Measurements from ENCODE around the gene CUTA.

Gene CUTA

DNA sequence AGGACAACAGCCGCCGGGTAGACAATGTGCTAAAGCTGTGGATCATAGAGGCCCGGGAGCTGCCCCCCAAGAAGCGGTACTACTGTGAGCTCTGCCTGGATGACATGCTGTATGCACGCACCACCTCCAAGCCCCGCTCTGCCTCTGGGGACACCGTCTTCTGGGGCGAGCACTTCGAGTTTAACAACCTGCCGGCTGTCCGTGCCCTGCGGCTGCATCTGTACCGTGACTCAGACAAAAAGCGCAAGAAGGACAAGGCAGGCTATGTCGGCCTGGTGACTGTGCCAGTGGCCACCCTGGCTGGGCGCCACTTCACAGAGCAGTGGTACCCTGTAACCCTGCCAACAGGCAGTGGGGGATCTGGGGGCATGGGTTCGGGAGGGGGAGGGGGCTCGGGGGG is 19.8 kb upstream of the CUTA start:
- H3K36me3 ChIP-seq (ENCODE audit: insufficient read depth, low read length) = peaks cover 36% of the 10 kb centered on the region
- H3K9me3 ChIP-seq (replicated peaks; ENCODE audit: low read length) = no peaks in the 10 kb centered on the region

GRCh38 chr6:33434961-33435360 is 17.1 kb upstream of the CUTA start:
- H3K27me3 ChIP-seq (ENCODE audit: control insufficient read depth, insufficient read depth, low read length) = no peaks in the 10 kb centered on the region
- H3K9me3 ChIP-seq (replicated peaks; ENCODE audit: low read length) = no peaks in the 10 kb centered on the region
- H3K4me1 ChIP-seq (ENCODE audit: control insufficient read depth, insufficient read depth, low read length) = no peaks in the 10 kb centered on the region
- no peak overlapping the region for H3K4me2 ChIP-seq (ENCODE audit: low read length)
- no peak overlapping the region for H3K9ac ChIP-seq (ENCODE audit: low read depth, low read length)
- peaks cover 25% of the 10 kb centered on the region for H3K36me3 ChIP-seq (ENCODE audit: insufficient read depth, low read length)
- H3K4me3 ChIP-seq (ENCODE audit: low read length) = no peak overlapping the region

More for the DNA sequence above, 19.8 kb upstream of the CUTA start:
- Histone ChIP-seq H3K4me2 (ENCODE audit: low read length) (no peak overlapping the region), H3K9ac (ENCODE audit: low read depth, low read length) (no peak overlapping the region), H3K27me3 (ENCODE audit: control insufficient read depth, insufficient read depth, low read length) (no peaks in the 10 kb centered on the region), H3K4me1 (ENCODE audit: control insufficient read depth, insufficient read depth, low read length) (no peaks in the 10 kb centered on the region), H3K4me3 (ENCODE audit: low read length) (no peak overlapping the region)

GRCh38 chr6:33433544-33434191 is 15.8 kb upstream of the CUTA start:
- no peak overlapping the region for H3K4me2 ChIP-seq (ENCODE audit: low read length)
- H3K9ac ChIP-seq (ENCODE audit: low read depth, low read length) = no peak overlapping the region
- no peaks in the 10 kb centered on the region for H3K27me3 ChIP-seq (ENCODE audit: control insufficient read depth, insufficient read depth, low read length)
- no peak overlapping the region for H3K4me3 ChIP-seq (ENCODE audit: low read length)
- H3K9me3 ChIP-seq (replicated peaks; ENCODE audit: low read length) = no peaks in the 10 kb centered on the region
- H3K4me1 ChIP-seq (ENCODE audit: control insufficient read depth, insufficient read depth, low read length) = peaks cover 8% of the 10 kb centered on the region
- peaks cover 25% of the 10 kb centered on the region for H3K36me3 ChIP-seq (ENCODE audit: insufficient read depth, low read length)

GRCh38 chr6:33433001-33433543 is 15.2 kb upstream of the CUTA start:
- no peak overlapping the region for H3K4me2 ChIP-seq (ENCODE audit: low read length)
- H3K4me1 ChIP-seq (ENCODE audit: control insufficient read depth, insufficient read depth, low read length) = peaks cover 13% of the 10 kb centered on the region
- H3K9ac ChIP-seq (ENCODE audit: low read depth, low read length) = no peak overlapping the region
- H3K36me3 ChIP-seq (ENCODE audit: insufficient read depth, low read length) = peaks cover 21% of the 10 kb centered on the region
- no peaks in the 10 kb centered on the region for H3K27me3 ChIP-seq (ENCODE audit: control insufficient read depth, insufficient read depth, low read length)
- no peaks in the 10 kb centered on the region for H3K9me3 ChIP-seq (replicated peaks; ENCODE audit: low read length)
- H3K4me3 ChIP-seq (ENCODE audit: low read length) = no peak overlapping the region

DNA sequence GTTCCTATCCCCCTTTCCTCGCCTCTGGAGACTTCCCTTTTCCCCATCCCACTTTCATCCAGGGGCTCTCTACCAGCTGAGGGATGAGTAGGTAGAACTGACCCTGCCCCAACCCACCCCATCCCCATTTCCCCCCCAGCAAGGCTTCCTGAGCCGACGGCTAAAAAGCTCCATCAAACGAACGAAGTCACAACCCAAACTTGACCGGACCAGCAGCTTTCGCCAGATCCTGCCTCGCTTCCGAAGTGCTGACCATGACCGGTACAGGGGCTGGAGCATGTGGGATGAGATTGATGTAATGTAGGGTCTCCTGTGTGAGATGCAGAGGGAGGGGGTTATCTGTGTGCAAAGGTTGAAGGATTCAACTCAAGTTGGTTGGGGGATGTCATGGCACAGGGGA is 14.6 kb upstream of the CUTA start:
- H3K27me3 ChIP-seq (ENCODE audit: control insufficient read depth, insufficient read depth, low read length) = no peaks in the 10 kb centered on the region
- no peak overlapping the region for H3K4me3 ChIP-seq (ENCODE audit: low read length)
- peaks cover 19% of the 10 kb centered on the region for H3K36me3 ChIP-seq (ENCODE audit: insufficient read depth, low read length)
- H3K4me1 ChIP-seq (ENCODE audit: control insufficient read depth, insufficient read depth, low read length) = peaks cover 13% of the 10 kb centered on the region
- H3K4me2 ChIP-seq (ENCODE audit: low read length) = no peak overlapping the region
- no peaks in the 10 kb centered on the region for H3K9me3 ChIP-seq (replicated peaks; ENCODE audit: low read length)
- no peak overlapping the region for H3K9ac ChIP-seq (ENCODE audit: low read depth, low read length)

DNA sequence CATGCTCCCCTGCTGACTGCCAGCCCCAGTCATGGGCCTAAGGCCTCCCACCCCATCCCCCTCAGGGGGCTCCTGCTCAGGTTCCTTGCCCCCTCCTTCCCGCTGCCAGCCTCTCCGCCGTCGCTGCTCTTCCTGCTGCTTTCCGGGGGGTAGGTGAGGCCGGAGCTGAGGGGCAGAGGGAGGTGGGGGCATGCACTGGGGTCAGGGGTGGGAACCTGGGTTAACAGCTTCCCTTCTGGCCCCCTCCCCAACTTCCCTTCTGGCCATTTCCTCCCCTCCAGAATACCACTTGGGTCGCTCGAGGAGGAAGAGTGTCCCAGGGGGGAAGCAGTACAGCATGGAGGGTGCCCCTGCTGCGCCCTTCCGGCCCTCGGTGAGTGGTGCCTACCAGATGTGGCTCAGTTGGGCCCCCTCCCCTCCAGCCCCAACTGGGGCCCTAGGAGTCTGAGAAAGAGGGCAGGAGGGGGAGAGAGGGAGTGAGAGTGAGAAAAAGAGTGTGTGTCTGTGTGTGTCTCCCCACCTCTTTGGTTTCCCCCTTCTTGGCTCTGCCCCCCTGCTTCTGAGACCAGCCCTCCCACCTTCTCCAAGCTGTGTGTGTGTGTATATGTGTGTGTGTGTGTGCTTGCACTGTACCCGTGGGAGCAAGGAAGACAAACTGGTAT is 14.1 kb upstream of the CUTA start:
- Histone ChIP-seq H3K4me2 (ENCODE audit: low read length) (no peak overlapping the region), H3K27me3 (ENCODE audit: control insufficient read depth, insufficient read depth, low read length) (no peaks in the 10 kb centered on the region), H3K9me3 (replicated peaks; ENCODE audit: low read length) (no peaks in the 10 kb centered on the region), H3K9ac (ENCODE audit: low read depth, low read length) (no peak overlapping the region), H3K36me3 (ENCODE audit: insufficient read depth, low read length) (peaks cover 15% of the 10 kb centered on the region), H3K4me1 (ENCODE audit: control insufficient read depth, insufficient read depth, low read length) (peaks cover 18% of the 10 kb centered on the region), H3K4me3 (ENCODE audit: low read length) (no peak overlapping the region)

DNA sequence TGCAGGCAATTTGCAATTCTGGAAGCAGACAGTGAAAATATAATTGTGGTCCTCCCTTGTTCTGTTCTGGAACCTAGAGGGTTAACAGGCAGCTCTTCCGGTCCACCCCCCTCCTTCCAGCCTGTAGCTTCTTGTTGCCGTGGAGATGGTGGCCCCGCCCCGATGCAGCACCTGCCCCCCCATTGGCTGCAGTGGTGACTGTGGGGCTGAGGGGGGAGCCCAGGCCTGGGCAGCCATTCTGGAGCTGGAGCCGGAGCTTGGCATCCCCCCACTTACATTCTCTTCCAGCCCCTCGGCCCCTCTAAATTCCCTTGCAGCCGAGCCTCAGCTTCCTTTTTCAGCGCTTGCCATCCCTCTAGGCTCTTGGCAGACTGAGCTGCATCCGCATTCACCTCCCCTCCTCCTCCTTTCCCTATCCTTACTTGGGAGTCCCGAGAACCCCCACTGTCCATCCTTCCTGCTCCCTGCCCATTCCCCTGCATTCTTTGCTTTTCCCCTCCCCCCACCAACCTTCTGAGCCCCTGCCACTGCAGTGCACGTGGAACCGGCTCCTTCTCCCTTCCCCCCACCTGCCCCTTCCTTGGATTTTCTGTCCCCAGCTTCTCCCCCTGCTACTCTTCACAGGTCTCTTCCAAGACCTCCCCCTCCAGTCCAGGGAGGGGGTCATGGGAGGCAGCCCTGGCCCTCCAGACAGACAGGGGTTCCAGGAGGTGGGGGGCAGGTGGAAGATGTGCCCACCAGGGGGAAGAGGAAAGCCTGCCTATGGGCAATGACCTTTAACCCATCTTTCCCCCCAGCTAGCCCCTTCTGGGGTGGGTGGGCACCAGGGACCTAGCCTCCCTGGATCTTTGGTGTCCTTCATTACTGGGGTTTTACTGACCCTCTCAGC is 13.3 kb upstream of the CUTA start:
- H3K9me3 ChIP-seq (replicated peaks; ENCODE audit: low read length) = no peaks in the 10 kb centered on the region
- no peak overlapping the region for H3K9ac ChIP-seq (ENCODE audit: low read depth, low read length)
- peaks cover 19% of the 10 kb centered on the region for H3K4me1 ChIP-seq (ENCODE audit: control insufficient read depth, insufficient read depth, low read length)
- no peaks in the 10 kb centered on the region for H3K27me3 ChIP-seq (ENCODE audit: control insufficient read depth, insufficient read depth, low read length)
- no peak overlapping the region for H3K4me3 ChIP-seq (ENCODE audit: low read length)
- H3K36me3 ChIP-seq (ENCODE audit: insufficient read depth, low read length) = peaks cover 10% of the 10 kb centered on the region
- H3K4me2 ChIP-seq (ENCODE audit: low read length) = peak overlapping the region; percentile 56

- no peak overlapping the region for H3K9ac ChIP-seq (ENCODE audit: low read depth, low read length)
- H3K9me3 ChIP-seq (replicated peaks; ENCODE audit: low read length) = no peaks in the 10 kb centered on the region
- no peaks in the 10 kb centered on the region for H3K27me3 ChIP-seq (ENCODE audit: control insufficient read depth, insufficient read depth, low read length)
- H3K4me1 ChIP-seq (ENCODE audit: control insufficient read depth, insufficient read depth, low read length) = peaks cover 19% of the 10 kb centered on the region
- peaks cover 3% of the 10 kb centered on the region for H3K36me3 ChIP-seq (ENCODE audit: insufficient read depth, low read length)
- no peak overlapping the region for H3K4me3 ChIP-seq (ENCODE audit: low read length)
- H3K4me2 ChIP-seq (ENCODE audit: low read length) = no peak overlapping the region
These were observed 12.4 kb upstream of the CUTA start for GRCh38 chr6:33430334-33430733.

GRCh38 chr6:33429750-33430052 is 11.8 kb upstream of the CUTA start:
- H3K36me3 ChIP-seq (ENCODE audit: insufficient read depth, low read length) = no peaks in the 10 kb centered on the region
- no peaks in the 10 kb centered on the region for H3K27me3 ChIP-seq (ENCODE audit: control insufficient read depth, insufficient read depth, low read length)
- peaks cover 24% of the 10 kb centered on the region for H3K4me1 ChIP-seq (ENCODE audit: control insufficient read depth, insufficient read depth, low read length)
- H3K9me3 ChIP-seq (replicated peaks; ENCODE audit: low read length) = no peaks in the 10 kb centered on the region
- H3K4me3 ChIP-seq (ENCODE audit: low read length) = no peak overlapping the region
- peak overlapping the region; percentile 6 for H3K4me2 ChIP-seq (ENCODE audit: low read length)
- no peak overlapping the region for H3K9ac ChIP-seq (ENCODE audit: low read depth, low read length)

- Histone ChIP-seq H3K4me2 (ENCODE audit: low read length) (peak overlapping the region; percentile 94), H3K4me3 (ENCODE audit: low read length) (peak overlapping the region; percentile 86), H3K36me3 (ENCODE audit: insufficient read depth, low read length) (no peaks in the 10 kb centered on the region), H3K27me3 (ENCODE audit: control insufficient read depth, insufficient read depth, low read length) (no peaks in the 10 kb centered on the region), H3K4me1 (ENCODE audit: control insufficient read depth, insufficient read depth, low read length) (peaks cover 29% of the 10 kb centered on the region), H3K9me3 (replicated peaks; ENCODE audit: low read length) (no peaks in the 10 kb centered on the region), H3K9ac (ENCODE audit: low read depth, low read length) (no peak overlapping the region)
These were observed 11.3 kb upstream of the CUTA start for GRCh38 chr6:33428966-33429749.

Measured in skeletal muscle satellite cell (primary cell).